ENCODE data around the gene ENAH.
A peak's percentile ranks its signal among the peaks of the same experiment; 100 is the strongest.
"Not testable (repeated sequence)": the region's sequence is repeated elsewhere in the genome, so short reads cannot be mapped to it uniquely, and the experiment has no call there.

Gene ENAH

DNA sequence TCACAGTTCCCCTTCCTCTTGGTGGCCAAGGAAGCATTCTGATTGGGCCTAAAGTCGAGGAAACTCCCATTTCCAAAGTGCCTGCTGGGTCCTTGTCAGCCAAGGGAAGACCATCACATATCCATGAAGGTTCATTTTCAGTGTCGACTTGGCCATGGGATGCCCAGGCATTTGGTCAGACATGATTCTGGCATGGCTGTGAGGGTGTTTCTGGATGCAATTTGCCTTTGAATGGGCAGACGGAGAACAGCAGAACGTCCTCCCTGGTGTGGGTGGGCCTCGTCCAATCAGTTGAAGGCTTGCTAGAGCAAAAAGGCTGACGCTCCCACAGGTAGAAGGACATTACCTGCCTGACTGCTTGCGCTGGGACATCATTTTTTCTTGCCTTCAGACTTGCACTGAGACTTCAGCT is 176.8 kb downstream of the ENAH start:
- DNase-seq (ENCODE audit: insufficient read length, low spot score) (no peak), FAIRE-seq (no peak)
- TF ChIP-seq POLR2A (IDR thresholded peaks at IDR 0.05; ENCODE audit: low read depth, low read length): no peak

DNA sequence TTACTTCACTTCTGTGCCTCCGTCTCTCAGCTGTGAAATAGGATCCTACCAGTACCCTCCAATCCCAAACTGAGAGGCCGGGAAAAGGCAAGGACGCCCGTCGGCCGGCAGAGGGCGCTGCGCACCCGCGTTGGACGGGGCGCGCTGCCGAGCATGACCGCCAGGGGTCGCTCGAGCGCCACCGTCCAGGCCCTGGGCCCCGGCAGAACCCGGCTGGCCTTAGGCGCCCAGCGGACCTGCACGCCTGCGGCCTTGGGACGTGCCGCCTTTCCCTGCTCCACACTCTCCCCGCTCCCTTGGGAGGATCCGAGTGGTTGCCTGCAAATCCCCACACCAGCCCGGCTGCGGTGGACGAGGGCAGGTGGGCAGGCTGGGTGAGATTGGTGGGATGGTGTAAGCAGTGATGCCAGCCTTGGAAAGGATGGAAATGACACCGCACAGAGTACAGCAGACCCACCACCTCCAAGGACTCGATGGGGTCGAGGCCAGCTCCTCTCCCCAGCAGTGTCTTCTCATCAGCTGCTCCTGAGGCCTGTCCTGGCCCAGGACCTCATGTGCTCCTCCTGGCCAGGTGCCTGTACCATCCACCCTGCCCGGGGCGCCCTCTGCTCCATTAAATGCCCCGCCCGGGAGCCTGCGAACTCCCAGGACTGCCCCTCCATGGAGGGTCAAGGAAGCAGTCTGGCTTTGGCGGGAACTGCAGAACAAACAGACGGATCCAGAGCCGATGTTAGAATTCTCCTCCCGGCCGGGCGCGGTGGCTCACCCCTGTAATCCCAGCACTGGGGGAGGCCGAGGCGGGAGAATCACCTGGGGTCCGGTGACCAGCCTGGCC is 177.7 kb downstream of the ENAH start:
- FAIRE-seq (no peak), DNase-seq (ENCODE audit: insufficient read length, low spot score) (peak; percentile 82)
- TF ChIP-seq POLR2A (IDR thresholded peaks at IDR 0.05; ENCODE audit: low read depth, low read length): no peak

DNA sequence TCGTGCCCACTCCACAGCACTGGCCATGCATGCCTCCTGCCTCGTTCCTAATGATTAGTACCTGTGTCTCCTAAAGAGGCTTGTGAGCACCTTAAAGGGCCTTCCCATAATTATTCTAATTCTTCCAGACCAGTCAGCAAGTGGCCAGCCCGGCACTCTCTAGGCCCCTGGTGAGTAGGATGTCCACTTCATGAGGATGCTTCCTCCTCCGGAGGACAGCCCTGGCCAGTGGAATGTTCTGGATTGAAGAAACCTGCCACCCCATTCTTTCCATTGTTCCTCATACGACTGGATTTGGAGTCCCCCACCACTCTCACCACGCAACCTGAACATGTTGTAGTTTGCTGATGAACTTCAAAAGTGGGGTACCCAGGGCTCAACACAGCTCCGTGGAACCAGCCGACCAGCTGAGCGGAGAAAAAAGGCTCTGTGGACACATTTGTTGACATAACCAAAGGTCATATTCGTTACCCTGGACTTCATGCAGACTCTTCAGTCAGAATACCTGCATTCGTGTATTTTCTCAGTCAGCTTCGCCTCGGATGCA is 178.4 kb downstream of the ENAH start:
- FAIRE-seq (no peak), DNase-seq (ENCODE audit: insufficient read length, low spot score) (no peak)

DNA sequence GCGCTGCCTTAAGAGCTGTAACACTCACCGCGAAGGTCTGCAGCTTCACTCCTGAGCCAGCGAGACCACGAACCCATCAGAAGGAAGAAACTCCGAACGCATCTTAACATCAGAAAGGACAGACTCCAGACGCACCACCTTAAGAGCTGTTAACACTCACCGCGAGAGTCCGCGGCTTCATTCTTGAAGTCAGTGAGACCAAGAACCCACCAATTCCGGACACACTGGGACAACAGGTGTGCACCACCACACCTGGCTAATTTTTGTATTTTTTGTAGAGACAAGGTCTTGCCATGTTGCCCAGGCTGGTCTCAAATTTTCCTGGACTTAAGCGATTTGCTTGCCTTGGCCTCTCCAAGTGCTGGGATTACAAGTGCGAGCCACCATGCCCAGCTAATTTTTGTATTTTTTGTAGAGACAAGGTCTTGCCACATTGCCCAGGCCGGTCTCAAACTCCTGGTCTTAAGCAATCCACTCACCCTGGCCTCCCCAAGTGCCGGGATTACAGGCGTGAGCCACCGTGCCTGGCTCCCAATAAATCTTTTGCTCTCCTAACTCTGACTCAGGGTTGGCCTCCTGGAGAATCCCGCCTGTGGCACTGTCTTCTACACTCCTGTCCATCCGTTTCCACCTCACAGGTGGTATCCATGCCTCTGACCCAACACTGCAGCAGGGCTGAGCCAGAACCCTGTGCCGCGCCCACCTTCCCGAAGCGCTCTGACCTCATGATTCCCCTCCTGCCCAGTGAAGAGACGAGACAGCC is 179.1 kb downstream of the ENAH start:
- FAIRE-seq; DNase-seq (ENCODE audit: insufficient read length, low spot score): not testable (repeated sequence)

More for the DNA sequence above, 178.4 kb downstream of the ENAH start:
- TF ChIP-seq POLR2A (IDR thresholded peaks at IDR 0.05; ENCODE audit: low read depth, low read length): no peak

DNA sequence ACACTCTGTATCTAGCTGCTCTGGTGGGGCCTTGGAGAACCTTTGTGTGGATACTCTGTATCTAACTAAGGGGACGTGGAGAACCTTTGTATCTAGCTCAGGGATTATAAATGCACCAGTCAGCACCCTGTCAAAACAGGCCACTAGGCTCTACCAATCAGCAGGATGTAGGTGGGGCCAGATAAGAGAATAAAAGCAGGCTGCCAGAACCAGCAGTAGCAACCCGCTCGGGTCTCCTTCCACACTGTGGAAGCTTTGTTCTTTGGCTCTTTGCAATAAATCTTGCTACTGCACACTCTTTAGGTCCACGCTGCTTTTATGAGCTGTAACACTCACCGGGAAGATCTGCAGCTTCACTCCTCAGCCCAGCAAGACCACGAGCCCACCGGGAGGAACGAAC is 179.7 kb downstream of the ENAH start:
- FAIRE-seq; DNase-seq (ENCODE audit: insufficient read length, low spot score): not testable (repeated sequence)

DNA sequence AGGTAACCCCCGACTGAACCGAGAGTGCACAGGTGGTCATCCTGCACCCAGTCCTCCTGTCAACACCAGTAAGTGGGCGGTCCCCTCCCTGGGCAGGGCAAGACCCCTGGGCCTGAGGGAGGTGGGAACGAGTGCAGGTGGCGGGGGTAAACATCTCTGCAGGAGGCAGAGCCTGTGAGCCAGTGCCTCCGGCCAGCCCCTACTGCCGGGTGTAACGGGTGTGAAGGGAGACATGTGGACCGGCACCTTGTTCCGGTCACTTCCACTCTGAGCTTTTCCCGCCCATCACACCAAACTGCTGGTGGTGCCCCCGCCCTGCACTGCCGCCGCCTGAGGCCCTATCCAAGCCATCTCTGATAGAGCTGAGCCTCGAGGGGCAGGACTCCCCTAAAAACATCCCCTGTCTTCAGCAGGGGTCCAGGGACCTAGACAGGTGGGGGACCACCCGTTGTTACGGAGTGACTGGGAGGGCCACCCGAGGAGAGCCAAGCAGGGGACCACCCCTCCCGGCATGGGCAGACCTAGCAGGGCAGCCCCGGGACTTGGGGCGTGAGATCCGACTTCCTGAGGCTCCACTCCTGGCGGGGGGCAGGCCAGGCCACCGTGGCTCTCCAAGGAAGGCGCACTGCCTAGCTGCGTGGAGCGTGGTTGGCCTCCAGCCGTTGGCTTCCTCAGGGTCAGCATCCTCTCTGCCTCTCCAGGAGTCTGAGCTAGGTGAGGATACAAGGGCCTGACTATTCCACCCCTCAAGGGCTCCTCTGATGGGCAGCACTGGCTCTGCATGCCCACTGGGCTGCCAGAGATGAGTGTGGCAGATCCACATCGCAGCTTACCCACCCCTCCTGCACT is 181.2 kb downstream of the ENAH start:
- DNase-seq (ENCODE audit: insufficient read length, low spot score) (no peak), FAIRE-seq (no peak)
- no peak for TF ChIP-seq POLR2A (IDR thresholded peaks at IDR 0.05; ENCODE audit: low read depth, low read length)

DNA sequence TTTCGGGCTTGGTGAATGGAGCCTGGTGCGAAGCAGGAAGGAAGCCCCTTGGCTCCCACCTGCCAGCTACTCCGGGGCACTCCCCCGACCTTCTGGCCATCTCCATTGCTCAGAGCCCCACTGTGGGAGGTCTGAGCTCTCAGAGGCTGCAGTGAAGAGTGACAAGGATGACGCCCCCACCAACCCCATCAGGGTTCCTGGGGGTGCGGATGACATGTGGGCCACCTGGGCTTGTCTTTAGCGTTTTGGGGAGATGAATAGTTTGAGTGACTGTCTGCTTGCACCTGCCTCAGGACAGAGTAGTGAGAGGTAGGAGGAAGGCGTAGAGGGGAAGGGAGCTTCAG is 181.8 kb downstream of the ENAH start:
- FAIRE-seq: no peak
- no peak for DNase-seq (ENCODE audit: insufficient read length, low spot score)
- TF ChIP-seq POLR2A (IDR thresholded peaks at IDR 0.05; ENCODE audit: low read depth, low read length): no peak

DNA sequence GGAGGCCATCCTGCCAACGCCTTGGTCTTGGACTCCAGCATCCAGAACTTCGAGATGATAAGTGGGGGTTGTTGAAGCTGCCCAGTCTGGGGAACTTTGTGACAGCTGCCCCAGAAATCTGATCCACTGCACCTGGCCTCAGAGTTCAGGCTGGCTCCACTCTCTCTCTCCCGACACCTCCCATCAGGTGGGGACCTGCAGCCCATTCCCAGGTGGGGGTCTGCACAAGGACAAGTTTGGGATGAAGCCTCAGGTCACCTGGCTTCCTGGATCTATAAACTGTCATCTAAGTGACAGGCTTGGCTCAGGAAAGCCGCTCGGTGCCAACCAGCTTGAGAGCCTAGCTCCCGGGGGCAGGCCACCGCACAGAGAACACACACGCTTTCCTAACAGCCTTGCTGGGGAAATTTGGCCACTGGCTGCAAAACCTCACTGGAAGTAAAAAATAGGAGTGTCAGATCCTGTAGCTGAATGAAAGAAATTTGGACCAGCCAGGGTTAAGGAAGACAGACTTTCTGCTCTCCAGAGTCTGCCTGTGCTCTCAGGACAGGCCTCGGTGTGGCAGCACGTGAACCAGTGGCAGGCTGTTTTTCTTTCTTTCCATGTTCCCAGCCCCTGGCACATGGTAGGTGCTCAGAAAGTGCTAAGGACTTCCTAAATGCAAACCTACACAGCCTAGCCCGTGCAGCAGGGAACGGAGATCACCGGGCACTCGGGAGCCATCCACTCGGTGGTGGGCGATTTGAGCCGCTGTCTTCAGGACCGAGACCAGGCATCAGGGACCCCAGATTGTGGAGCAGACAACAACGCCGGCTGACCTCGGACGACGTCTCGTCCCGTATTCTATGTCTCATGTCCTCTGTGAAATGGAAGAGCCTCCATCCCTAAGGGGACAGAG is 182.5 kb downstream of the ENAH start:
- TF ChIP-seq POLR2A (IDR thresholded peaks at IDR 0.05; ENCODE audit: low read depth, low read length): no peak
- no peak for FAIRE-seq
- no peak for DNase-seq (ENCODE audit: insufficient read length, low spot score)

DNA sequence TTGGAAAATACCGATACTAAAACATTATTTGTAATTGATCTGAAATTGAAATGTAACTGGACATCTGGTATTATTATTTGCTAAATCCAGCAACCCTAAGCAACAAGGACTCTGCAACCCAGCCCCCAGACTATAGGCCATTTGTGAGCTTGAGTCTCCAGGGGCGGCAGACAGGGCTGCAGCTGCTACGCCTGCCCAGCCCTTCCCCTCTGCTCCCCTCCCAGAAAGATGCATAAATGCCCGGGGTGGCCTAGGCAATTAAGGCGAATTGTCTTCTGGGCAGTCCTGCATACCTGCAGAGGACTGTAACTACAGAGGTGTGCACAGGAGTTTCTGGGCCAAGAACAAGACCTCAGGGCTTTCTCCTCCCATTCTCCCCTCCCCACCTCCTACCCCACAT is 183.9 kb downstream of the ENAH start:
- DNase-seq (ENCODE audit: insufficient read length, low spot score) (no peak), FAIRE-seq (no peak)
- no peak for TF ChIP-seq POLR2A (IDR thresholded peaks at IDR 0.05; ENCODE audit: low read depth, low read length)

DNA sequence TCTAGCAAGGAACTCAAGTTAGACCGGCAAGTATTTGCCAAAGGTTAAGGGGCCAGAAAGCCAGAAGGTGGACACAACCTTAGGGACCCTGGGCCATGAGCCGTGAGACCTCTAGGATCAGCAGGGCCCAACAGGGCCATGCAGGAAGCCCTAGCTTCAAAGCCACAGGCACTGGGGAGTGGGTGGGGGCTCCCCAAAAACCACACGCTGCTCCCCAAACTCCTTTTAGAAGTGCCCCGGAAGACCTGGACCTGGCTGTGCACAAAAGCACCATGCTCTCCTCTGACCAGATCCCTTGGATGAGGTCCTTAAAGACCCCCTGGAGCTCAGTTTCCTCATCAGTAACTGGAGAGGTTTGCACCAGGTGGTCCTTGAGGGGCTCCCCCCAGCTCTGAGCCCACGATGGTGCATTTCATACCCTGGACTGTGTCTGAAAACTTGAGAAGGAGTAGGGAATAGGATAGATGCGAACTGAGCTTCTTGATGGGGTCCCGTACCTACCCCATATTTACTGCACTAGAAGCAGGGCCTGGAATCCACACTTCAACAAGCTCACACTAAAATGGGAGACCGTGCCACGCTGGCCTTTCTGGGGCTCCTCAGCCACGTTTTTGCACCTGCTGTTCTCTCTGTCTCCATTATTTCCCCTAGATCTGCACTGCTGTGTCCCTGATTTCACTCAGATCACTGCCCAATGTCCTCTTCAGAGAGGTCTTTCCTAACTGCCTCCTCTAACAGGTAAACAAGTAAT is 184.5 kb downstream of the ENAH start:
- FAIRE-seq (no peak), DNase-seq (ENCODE audit: insufficient read length, low spot score) (no peak)
- TF ChIP-seq POLR2A (IDR thresholded peaks at IDR 0.05; ENCODE audit: low read depth, low read length): no peak

DNA sequence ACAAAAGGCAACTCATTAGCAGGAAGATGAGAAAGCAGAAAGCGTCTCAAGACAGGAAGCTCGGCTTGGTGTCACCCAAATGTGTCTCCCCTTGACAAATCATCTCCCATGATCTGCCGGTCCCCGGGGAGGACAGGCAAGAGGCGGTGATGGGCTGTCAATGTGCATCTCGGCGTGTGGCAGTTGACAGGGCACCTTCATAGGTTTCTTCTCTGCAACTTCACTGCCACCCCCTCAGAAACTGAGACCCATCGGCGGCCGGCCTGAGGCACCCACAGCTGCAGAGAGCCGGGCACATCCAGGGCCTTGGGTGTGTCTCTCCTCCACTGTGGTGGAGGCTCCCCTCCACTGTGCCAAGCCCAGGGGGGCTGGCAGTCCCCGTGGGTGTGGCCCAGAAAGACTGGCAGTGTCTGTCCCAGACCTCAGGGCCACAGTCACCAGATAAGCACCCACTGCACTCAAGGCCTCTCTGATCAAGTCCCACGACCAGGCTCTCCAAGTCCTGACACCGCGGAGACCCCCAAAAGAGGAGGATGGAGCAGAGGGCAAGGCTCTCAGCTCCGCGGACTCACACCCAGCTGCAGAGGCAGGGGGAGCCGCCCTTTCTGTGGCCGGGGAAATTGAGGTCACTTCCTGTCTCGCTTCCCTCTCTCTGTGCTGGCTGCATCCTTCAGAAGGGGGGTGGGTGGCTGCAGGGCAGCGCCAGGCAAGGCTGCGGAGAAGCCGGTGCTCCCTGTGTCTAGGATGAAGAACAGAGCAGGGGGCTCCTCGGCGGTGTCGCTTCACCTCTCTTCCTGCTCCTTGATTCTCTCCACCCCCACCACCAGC is 185.5 kb downstream of the ENAH start:
- FAIRE-seq: no peak
- no peak for DNase-seq (ENCODE audit: insufficient read length, low spot score)
- no peak for TF ChIP-seq POLR2A (IDR thresholded peaks at IDR 0.05; ENCODE audit: low read depth, low read length)

DNA sequence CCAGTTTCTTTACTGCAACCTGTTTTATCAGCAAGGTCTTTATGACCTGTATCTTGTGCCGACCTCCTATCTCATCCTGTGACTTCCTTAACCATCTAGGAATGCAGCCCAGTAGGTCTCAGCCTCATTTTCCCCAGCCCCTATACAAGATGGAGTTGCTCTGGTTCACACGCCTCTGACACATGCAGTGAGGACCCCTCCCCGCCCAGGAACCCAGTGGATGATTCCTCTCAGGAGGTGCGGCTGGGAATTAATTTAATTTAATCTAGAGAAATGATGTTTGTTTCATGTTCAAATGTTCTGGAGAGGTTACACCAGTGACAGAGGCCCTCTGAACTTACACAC is 186.1 kb downstream of the ENAH start:
- no peak for TF ChIP-seq POLR2A (IDR thresholded peaks at IDR 0.05; ENCODE audit: low read depth, low read length)
- DNase-seq (ENCODE audit: insufficient read length, low spot score) (no peak), FAIRE-seq (no peak)

Data from H54 (cell line).